GM20431 (cell line): ENCODE data around the gene WWOX.

Experiments
- in situ Hi-C: fragments of 300-500 bp; cut with MseI, MboI; formaldehyde crosslinking; loops from one replicate; pipeline ENCODE4 v1.15.0; 2020; ENCODE audit warnings: low sequenced_read_pairs; ENCODE audit not compliant: unreplicated experiment

WWOX gene

GRCh38 chr16:78956859-78957258 is 857.4 kb downstream of the WWOX start:
- in situ Hi-C loops: no loop called here

- in situ Hi-C loops: no loop called here
These were observed 858.1 kb downstream of the WWOX start for GRCh38 chr16:78957317-78958100.

- in situ Hi-C loops: no loop called here
These were observed 862.0 kb downstream of the WWOX start for GRCh38 chr16:78961464-78961863.

GRCh38 chr16:78962457-78962929 is 863.0 kb downstream of the WWOX start:
- in situ Hi-C loops: no loop called here

- in situ Hi-C loops: no loop called here
These were observed 868.5 kb downstream of the WWOX start for GRCh38 chr16:78967948-78968347.

- in situ Hi-C loops: no loop called here
These were observed 870.3 kb downstream of the WWOX start for GRCh38 chr16:78969721-78970120.

GRCh38 chr16:78970650-78971049 is 871.2 kb downstream of the WWOX start:
- in situ Hi-C loops: no loop called here

GRCh38 chr16:78972006-78972405 is 872.6 kb downstream of the WWOX start:
- in situ Hi-C loops: no loop called here

GRCh38 chr16:78972986-78973385 is 873.5 kb downstream of the WWOX start:
- in situ Hi-C loops: no loop called here

GRCh38 chr16:78976212-78976611 is 876.8 kb downstream of the WWOX start:
- in situ Hi-C loops: no loop called here

- in situ Hi-C loops: no loop called here
These were observed 881.4 kb downstream of the WWOX start for GRCh38 chr16:78980825-78981224.

GRCh38 chr16:78982096-78982744 is 882.8 kb downstream of the WWOX start:
- in situ Hi-C loops: no loop called here

GRCh38 chr16:78984324-78984723 is 884.9 kb downstream of the WWOX start:
- in situ Hi-C loops: no loop called here

- in situ Hi-C loops: no loop called here
These were observed 885.5 kb downstream of the WWOX start for GRCh38 chr16:78984887-78985464.

GRCh38 chr16:78985716-78986605 is 886.5 kb downstream of the WWOX start:
- in situ Hi-C loops: no loop called here

- in situ Hi-C loops: no loop called here
These were observed 888.2 kb downstream of the WWOX start for GRCh38 chr16:78987666-78988065.

- in situ Hi-C loops: no loop called here
These were observed 889.0 kb downstream of the WWOX start for GRCh38 chr16:78988361-78988969.

GRCh38 chr16:78990309-78990701 is 890.9 kb downstream of the WWOX start:
- in situ Hi-C loops: no loop called here

GRCh38 chr16:78992001-78992400 is 892.5 kb downstream of the WWOX start:
- in situ Hi-C loops: no loop called here

GRCh38 chr16:78993346-78993745 is 893.9 kb downstream of the WWOX start:
- in situ Hi-C loops: no loop called here
